OCI-LY7 (cell line): Measurements from ENCODE around the gene WIPF2. TPM values are rescaled to one million over a fixed set of nuclear protein-coding genes. Genes with fewer than 3 reads are reported as not detected.

Experiments used
- BruUV-seq: library from RNA; stranded (reverse); fragments of 400-500 nt; replicated peaks from 2 replicates; lab custom pipeline; 2021; lab: Mats Ljungman, UMichigan
- CTCF ChIA-PET: fragments of 300-600 bp; sonication (Branson Sonifier 250); formaldehyde crosslinking; loops from one replicate; lab custom pipeline; 2022; ENCODE audit warnings: antibody characterized with exemption; ENCODE audit not compliant: unreplicated experiment; lab: Charles Lee
- POLR2A ChIA-PET: fragments of 300-600 bp; sonication (Branson Sonifier 250); formaldehyde crosslinking; loops from one replicate; lab custom pipeline; 2022; ENCODE audit warnings: antibody characterized with exemption; lab: Charles Lee
- DNase-seq: peaks from one replicate; pipeline ENCODE4 v3.0.0-alpha.2; 2015; ENCODE audit warnings: low spot score
- H2AFZ ChIP-seq: fragments of 200-600 bp; sonication (generic), shearing (Covaris generic); 2 replicates; pipeline ENCODE4 v1.6.1; 2014; ENCODE audit warnings: mild to moderate bottlenecking, antibody characterized with exemption, low read length, moderate library complexity
- H3K27ac ChIP-seq: fragments of 200-600 bp; sonication (generic); 2 replicates; pipeline ENCODE4 v1.5.1; 2014; ENCODE audit warnings: mixed run types, low read depth, mild to moderate bottlenecking, moderate library complexity, low read length, inconsistent platforms; ENCODE audit not compliant: poor library complexity, severe bottlenecking
- H3K36me3 ChIP-seq: fragments of 200-600 bp; sonication (generic); 2 replicates; pipeline ENCODE4 v1.6.1; 2014; ENCODE audit warnings: mild to moderate bottlenecking, antibody characterized with exemption, low read length, moderate library complexity, mixed read lengths; ENCODE audit not compliant: insufficient read depth
- H3K4me1 ChIP-seq: fragments of 200-600 bp; sonication (generic); 2 replicates; pipeline ENCODE4 v1.5.1; 2014; ENCODE audit warnings: mild to moderate bottlenecking, low read length; ENCODE audit not compliant: insufficient read depth, poor library complexity, severe bottlenecking
- H3K4me2 ChIP-seq: fragments of 200-600 bp; sonication (generic); 2 replicates; pipeline ENCODE4 v1.6.1; 2014; ENCODE audit warnings: mild to moderate bottlenecking, low read length
- H3K4me3 ChIP-seq: fragments of 200-600 bp; sonication (generic); 2 replicates; pipeline ENCODE4 v1.5.1; 2014; ENCODE audit warnings: mild to moderate bottlenecking, low read depth, low read length; ENCODE audit not compliant: poor library complexity, severe bottlenecking
- H3K79me2 ChIP-seq: fragments of 200-600 bp; sonication (generic); 2 replicates; pipeline ENCODE4 v1.6.1; 2016; ENCODE audit warnings: low read depth, mild to moderate bottlenecking, low read length, moderate library complexity, mixed read lengths; ENCODE audit not compliant: insufficient read depth
- H3K9me2 ChIP-seq: fragments of 200-600 bp; sonication (generic); 2 replicates; pipeline ENCODE4 v1.6.1; 2016; ENCODE audit warnings: mild to moderate bottlenecking, low read length, mixed read lengths; ENCODE audit not compliant: insufficient read depth
- H3K9me3 ChIP-seq: fragments of 200-600 bp; sonication (generic); 2 replicates; pipeline ENCODE4 v1.6.1; 2014; ENCODE audit warnings: mild to moderate bottlenecking, mixed run types, low read length, mixed read lengths
- H4K20me1 ChIP-seq: fragments of 200-600 bp; sonication (generic); 2 replicates; pipeline ENCODE4 v1.6.1; 2014; ENCODE audit warnings: mild to moderate bottlenecking, antibody characterized with exemption, low read length, moderate library complexity, mixed read lengths; ENCODE audit not compliant: insufficient read depth
- EZH2phosphoT487 ChIP-seq: fragments of 200-600 bp; sonication (generic); IDR thresholded peaks from 2 replicates; pipeline ENCODE4 v1.6.1; 2018; ENCODE audit warnings: low read depth, borderline replicate concordance, mild to moderate bottlenecking, mixed run types, antibody characterized with exemption, low read length, moderate library complexity, mixed read lengths
- intact Hi-C: fragments of 100-400 bp; cut with micrococcal nuclease; formaldehyde crosslinking; loops from one replicate; pipeline ENCODE4 v1.10.0; 2022; ENCODE audit not compliant: unreplicated experiment
- total RNA-seq, 2 experiments: library from RNA; depleted of rRNA in 1 of 2; stranded (reverse); fragments of >200 nt in 1 of 2; shearing (Covaris generic) in 1 of 2; gene quantifications; 2 replicates each; pipeline ENCODE4 v1.2.3, GENCODE V29; 2014 to 2022
- TF ChIP-seq, protein P1 (sequence below): fragments of 200-600 bp; sonication (generic); conservative IDR thresholded peaks from 2 replicates; pipeline ENCODE4 v1.5.1; 2014; ENCODE audit warnings: mild to moderate bottlenecking, antibody characterized with exemption, low read length, moderate library complexity, mixed read lengths

Gene WIPF2
- total RNA-seq, 2 experiments from 2014 or later, result 4.7 to 20.3 TPM

DNA sequence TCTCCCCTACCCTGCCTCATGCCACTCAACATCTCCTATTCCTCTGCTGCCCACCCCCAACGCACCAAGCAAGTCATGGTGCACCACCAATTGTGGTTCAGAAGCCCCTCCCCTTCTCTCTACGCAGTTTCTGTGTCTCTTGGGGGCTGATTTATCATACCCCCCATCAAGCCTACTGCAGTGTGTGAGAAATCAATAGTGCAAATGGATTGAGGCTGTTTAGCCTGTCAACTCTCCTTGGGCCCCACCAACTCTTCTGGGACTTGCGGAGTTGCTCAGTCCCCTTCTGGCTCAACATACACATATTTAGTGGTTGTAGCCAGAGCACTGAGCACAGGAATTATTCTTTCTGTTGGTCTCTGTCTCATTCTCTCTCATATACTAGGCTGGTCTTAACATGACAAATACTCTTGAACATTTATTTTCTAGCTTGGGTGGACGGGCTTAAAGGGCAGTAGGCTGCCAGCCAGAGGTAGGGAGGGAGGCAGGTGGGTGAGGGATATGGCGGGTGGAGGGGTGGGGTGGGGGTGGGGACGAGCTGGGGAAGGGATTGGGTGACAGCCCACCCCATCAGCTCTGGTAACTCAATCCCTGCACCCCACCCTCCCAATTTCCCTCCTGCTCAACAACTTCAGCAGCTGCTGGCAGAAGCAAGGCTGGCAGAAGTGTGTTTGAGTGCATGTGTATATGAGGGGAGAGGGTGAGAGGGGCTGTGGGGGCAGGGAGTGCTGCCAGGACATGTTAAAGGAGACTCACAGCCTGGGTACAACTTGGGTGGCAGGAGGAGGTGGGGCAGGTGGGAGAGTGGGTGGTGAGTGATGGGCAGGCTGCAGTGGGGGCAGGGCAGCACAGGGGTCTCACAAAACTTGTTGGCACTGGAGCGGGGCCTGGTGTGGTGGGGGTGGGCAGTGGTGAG, 94.8 kb downstream of the WIPF2 start:
- BruUV-seq, result no TSS peak
- Histone ChIP-seq H3K4me1 (peaks cover 42% of the 10 kb centered on the region), H3K27ac (no peak overlapping the region), H3K4me2 (no peak overlapping the region), H3K4me3 (no peak overlapping the region), H3K9me2 (no peaks in the 10 kb centered on the region), H3K9me3 (no peaks in the 10 kb centered on the region), H2AFZ (no peak overlapping the region), H4K20me1 (no peaks in the 10 kb centered on the region), H3K36me3 (no peaks in the 10 kb centered on the region), H3K79me2 (no peaks in the 10 kb centered on the region)
- DNase-seq, result no peak
- intact Hi-C loops, result no loop called here
- TF ChIP-seq, protein P1, sequence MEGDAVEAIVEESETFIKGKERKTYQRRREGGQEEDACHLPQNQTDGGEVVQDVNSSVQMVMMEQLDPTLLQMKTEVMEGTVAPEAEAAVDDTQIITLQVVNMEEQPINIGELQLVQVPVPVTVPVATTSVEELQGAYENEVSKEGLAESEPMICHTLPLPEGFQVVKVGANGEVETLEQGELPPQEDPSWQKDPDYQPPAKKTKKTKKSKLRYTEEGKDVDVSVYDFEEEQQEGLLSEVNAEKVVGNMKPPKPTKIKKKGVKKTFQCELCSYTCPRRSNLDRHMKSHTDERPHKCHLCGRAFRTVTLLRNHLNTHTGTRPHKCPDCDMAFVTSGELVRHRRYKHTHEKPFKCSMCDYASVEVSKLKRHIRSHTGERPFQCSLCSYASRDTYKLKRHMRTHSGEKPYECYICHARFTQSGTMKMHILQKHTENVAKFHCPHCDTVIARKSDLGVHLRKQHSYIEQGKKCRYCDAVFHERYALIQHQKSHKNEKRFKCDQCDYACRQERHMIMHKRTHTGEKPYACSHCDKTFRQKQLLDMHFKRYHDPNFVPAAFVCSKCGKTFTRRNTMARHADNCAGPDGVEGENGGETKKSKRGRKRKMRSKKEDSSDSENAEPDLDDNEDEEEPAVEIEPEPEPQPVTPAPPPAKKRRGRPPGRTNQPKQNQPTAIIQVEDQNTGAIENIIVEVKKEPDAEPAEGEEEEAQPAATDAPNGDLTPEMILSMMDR, result no peak
- TF ChIP-seq EZH2phosphoT487, result no peak
- POLR2A ChIA-PET, result no interaction called here
- CTCF ChIA-PET, result interaction anchor here (0.5 kb wide), 1 partner anchor 39 kb away, joined by 3 read pairs; no protein-coding TSS in a partner anchor

DNA sequence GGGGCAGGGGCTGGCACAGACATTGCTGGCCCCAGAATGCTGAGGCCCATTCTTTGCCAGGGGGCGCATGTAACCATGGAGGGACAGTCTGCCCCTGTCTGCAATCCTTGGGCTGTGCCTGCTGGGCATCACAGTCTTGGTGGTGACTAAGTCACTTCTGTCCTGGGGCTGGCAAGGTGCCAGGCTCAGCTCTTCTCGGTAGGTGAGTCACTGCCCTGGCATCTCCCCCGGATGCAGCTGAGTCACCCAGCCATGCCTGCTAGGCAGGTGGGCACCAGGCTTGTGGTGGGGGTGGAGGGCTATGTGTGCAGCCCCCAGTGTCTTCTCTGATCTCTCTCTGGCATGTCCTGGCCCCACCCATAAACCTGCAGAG, 95.5 kb downstream of the WIPF2 start:
- ChIA-PET CTCF (interaction anchor here (0.5 kb wide), 1 partner anchor 39 kb away, joined by 3 read pairs; no protein-coding TSS in a partner anchor), POLR2A (no interaction called here)
- intact Hi-C loops, result no loop called here
- H3K79me2 ChIP-seq, result no peaks in the 10 kb centered on the region
- BruUV-seq, result no TSS peak
- no peak overlapping the region for H3K4me2 ChIP-seq
- H3K9me2 ChIP-seq, result no peaks in the 10 kb centered on the region
- H3K27ac ChIP-seq, result no peak overlapping the region
- TF ChIP-seq, protein P1, result no peak
- no peak for TF ChIP-seq EZH2phosphoT487
- no peaks in the 10 kb centered on the region for H3K36me3 ChIP-seq
- H3K9me3 ChIP-seq, result no peaks in the 10 kb centered on the region
- H2AFZ ChIP-seq, result no peak overlapping the region
- H3K4me3 ChIP-seq, result no peak overlapping the region
- no peaks in the 10 kb centered on the region for H4K20me1 ChIP-seq
- DNase-seq, result no peak
- peaks cover 40% of the 10 kb centered on the region for H3K4me1 ChIP-seq

DNA sequence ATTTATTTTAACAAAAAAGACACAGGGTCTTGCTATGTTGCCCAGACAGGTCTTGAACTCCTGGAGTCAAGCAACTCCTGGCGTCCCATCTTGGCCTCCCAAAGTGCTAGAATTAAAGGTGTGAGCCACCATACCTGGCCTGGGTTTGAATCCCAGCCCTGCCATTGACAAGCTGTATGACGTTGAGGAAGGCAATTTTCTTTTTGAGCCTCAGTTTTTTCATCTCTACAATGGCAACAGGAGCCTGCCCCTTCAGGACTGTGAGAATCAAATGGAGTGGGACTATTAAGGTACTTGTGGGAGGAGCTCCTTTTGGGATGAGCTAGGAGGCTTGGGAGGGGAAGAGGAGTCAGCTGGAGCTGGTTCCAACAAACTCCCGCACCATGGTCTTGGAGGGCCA, 96.1 kb downstream of the WIPF2 start:
- Histone ChIP-seq H3K9me2 (no peaks in the 10 kb centered on the region), H3K4me3 (no peak overlapping the region), H2AFZ (no peak overlapping the region), H3K36me3 (no peaks in the 10 kb centered on the region), H4K20me1 (no peaks in the 10 kb centered on the region), H3K27ac (no peak overlapping the region), H3K4me2 (no peak overlapping the region), H3K79me2 (no peaks in the 10 kb centered on the region), H3K9me3 (no peaks in the 10 kb centered on the region), H3K4me1 (peaks cover 45% of the 10 kb centered on the region)
- no peak for DNase-seq
- ChIA-PET POLR2A (interaction anchor here (1.2 kb wide), 1 partner anchor 19 kb away, joined by 3 read pairs; no protein-coding TSS in a partner anchor), CTCF (no interaction called here)
- intact Hi-C loops, result no loop called here
- BruUV-seq, result no TSS peak
- TF ChIP-seq, protein P1, result no peak
- no peak for TF ChIP-seq EZH2phosphoT487
